Naive B cell (primary cell): ENCODE data around the gene KRTAP5-1. TPM values are rescaled to one million over a fixed set of nuclear protein-coding genes. Genes with fewer than 3 reads are reported as not detected.

ENCODE experiments used
- ATAC-seq, 2 donors: fragments of 150-1000 bp; cut with Tn5 transposase; 2 replicates each; pipeline ENCODE4 v1.10.0; 2021; ENCODE audit warnings: low read depth in 2 of 2, mild to moderate bottlenecking in 2 of 2, moderate library complexity in 2 of 2
- DNase-seq: peaks from one replicate; pipeline ENCODE4 v3.0.0; 2022
- H3K27ac Mint-ChIP-seq, 6 donors: one replicate each; pipeline ENCODE4 v1.8.0; 2020 to 2022; ENCODE audit warnings: mild to moderate bottlenecking in 6 of 6, mixed read lengths in 6 of 6, moderate library complexity in 5 of 6, inconsistent platforms in 2 of 6
- H3K27me3 Mint-ChIP-seq, 3 donors: one replicate each; pipeline ENCODE4 v1.8.0; 2021 to 2022; ENCODE audit warnings: mixed read lengths in 3 of 3, mild to moderate bottlenecking in 1 of 3
- H3K36me3 Mint-ChIP-seq, 2 donors: one replicate each; pipeline ENCODE4 v1.8.0; 2020 to 2022; ENCODE audit warnings: mixed read lengths in 2 of 2, inconsistent platforms in 1 of 2, mild to moderate bottlenecking in 1 of 2
- H3K4me1 Mint-ChIP-seq, 3 donors: one replicate each; pipeline ENCODE4 v1.8.0; 2020 to 2022; ENCODE audit warnings: mixed read lengths in 3 of 3, inconsistent platforms in 1 of 3, mild to moderate bottlenecking in 1 of 3, moderate library complexity in 1 of 3
- H3K4me3 Mint-ChIP-seq, 8 donors: one replicate each; pipeline ENCODE4 v1.8.0; 2020 to 2022; ENCODE audit warnings: mild to moderate bottlenecking in 8 of 8, mixed read lengths in 8 of 8, moderate library complexity in 8 of 8, inconsistent platforms in 2 of 8
- H3K9me3 Mint-ChIP-seq, 7 donors: one replicate each; pipeline ENCODE4 v1.8.0; 2020 to 2022; ENCODE audit warnings: mixed read lengths in 7 of 7, mild to moderate bottlenecking in 5 of 7, inconsistent platforms in 2 of 7, moderate library complexity in 1 of 7
- polyA plus RNA-seq, 6 donors: library from polyadenylated mRNA; unstranded; fragments of 300-500 nt; fragmentation: Illumina TruSeq; gene quantifications; one replicate each; pipeline ENCODE4 v1.2.3, GENCODE V29; 2021; ENCODE audit warnings: low read depth in 6 of 6

KRTAP5-1 gene
- polyA plus RNA-seq, 6 donors from 2014 or later: not detected

DNA sequence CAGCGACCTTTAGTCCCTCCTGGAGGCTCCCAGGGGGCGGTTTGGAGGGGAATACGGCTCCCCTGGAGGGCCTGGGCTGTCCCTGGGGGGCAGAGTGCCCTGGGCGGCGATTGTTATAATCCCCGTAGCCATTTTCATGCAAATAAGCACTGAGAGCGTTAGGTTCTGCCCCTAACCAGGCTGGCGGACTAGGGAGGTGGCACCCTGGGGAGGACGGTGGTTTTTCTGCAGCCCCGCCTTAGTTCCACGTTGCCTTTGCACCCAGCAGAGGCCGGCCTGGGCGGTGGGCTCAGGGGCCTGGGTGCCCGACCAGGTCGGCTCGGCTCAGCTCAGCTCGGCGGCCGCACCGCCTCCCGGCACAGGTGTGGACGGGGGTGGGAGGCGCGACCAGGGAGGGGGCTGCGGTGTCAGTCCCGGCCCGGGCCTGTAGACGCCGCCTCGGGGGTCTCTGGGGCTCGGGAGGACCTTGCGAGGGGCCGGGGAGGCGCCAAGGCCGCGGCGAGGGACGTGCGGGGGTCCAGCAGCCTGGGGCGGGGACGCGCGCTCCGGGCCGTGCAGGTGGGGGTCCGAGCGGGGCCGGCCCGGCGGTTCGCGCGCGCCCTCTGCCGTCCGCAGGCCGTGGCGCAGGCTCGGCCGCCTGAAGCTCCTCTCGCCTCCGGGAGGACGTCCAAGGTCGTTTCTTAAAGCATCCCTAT, 10.7 kb downstream of the KRTAP5-1 start:
- H3K9me3 Mint-ChIP-seq: peaks cover 5 to 15% (median 11%) of the 10 kb centered on the region in 7 donors
- H3K4me1 Mint-ChIP-seq: peaks cover 6 to 13% (median 13%) of the 10 kb centered on the region in 3 donors
- H3K4me3 Mint-ChIP-seq: peak overlapping the region; percentile 47 to 83 (median 77)
- peak overlapping the region in 5 of 6 donors; percentile 49 to 90 (median 63) for H3K27ac Mint-ChIP-seq
- peaks cover 0 to 14% of the 10 kb centered on the region in 2 donors for H3K36me3 Mint-ChIP-seq
- ATAC-seq (peak; percentile 64 to 69), DNase-seq (peak; percentile 74)
- peaks cover 13 to 54% (median 30%) of the 10 kb centered on the region in 3 donors for H3K27me3 Mint-ChIP-seq

DNA sequence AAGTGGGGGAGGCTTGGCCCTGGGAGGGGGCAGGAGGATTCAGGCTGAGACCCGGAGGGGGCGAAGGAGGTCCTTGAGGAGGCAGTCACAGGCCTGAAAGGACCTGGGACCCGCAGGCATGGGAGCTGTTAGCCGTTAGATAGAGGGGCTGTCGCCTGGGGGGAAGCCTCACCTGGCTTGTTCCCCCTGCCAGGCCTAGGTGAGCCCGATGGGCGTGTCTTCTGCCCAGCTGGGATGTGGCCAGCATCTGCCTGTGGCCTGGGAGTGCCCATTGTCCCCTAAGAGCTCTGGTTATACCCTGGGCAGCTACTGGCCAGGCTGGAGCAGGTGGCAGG, 11.2 kb downstream of the KRTAP5-1 start:
- peaks cover 5 to 12% (median 8%) of the 10 kb centered on the region in 7 donors for H3K9me3 Mint-ChIP-seq
- DNase-seq (no peak), ATAC-seq (peak in 1 of 2 donors; percentile 0)
- H3K4me3 Mint-ChIP-seq: peak overlapping the region; percentile 69 to 85 (median 78)
- H3K27me3 Mint-ChIP-seq: peaks cover 14 to 54% (median 33%) of the 10 kb centered on the region in 3 donors
- H3K27ac Mint-ChIP-seq: peak overlapping the region; percentile 49 to 90 (median 60)
- peaks cover 6 to 13% (median 13%) of the 10 kb centered on the region in 3 donors for H3K4me1 Mint-ChIP-seq
- peaks cover 0 to 10% of the 10 kb centered on the region in 2 donors for H3K36me3 Mint-ChIP-seq

DNA sequence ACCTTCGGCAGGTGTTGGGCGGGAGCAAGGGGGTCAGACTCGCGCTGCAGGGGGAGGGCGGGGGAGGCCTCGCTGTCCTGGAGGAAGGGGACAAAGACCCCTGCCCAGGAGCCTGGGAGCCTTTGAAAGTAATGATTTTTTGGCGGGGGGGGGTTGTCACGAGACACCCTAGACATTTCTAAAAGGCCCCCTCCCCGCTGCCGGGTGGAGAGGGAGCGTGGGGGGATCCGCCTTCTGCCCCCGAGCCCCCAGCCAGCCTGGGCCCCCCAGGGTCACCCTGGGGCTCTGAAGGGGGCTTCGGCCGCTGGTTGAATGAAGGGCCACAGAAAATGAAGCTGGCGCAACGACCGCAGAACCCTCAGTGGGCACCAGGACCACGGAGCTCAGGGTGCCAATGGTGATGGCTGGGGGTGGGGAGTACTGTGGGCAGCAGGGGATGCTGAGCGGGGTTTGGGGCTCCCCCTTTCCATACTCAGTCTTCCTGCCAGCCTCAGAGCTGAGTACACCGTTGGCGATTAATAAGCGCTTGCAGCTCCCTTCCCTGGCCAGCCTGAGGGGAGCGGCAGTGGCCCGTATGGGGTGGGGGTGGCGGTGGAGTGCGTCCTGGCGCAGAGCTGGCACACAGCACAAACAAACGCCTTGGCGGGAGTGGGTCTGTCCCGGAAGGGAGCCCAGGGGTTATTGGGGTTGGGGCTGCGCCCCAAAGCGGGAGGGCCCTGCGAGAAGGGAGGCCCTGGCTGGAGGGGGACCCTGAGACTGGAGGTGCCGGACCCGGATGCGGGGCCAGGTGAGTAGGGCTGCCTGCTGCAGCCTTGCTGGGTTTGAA, 11.8 kb downstream of the KRTAP5-1 start:
- no peak for ATAC-seq
- H3K27ac Mint-ChIP-seq: peak overlapping the region; percentile 49 to 90 (median 80)
- DNase-seq: no peak
- peaks cover 2 to 7% (median 3%) of the 10 kb centered on the region in 7 donors for H3K9me3 Mint-ChIP-seq
- H3K4me1 Mint-ChIP-seq: peaks cover 6 to 13% (median 13%) of the 10 kb centered on the region in 3 donors
- peaks cover 11 to 54% (median 33%) of the 10 kb centered on the region in 3 donors for H3K27me3 Mint-ChIP-seq
- peak overlapping the region; percentile 69 to 85 (median 78) for H3K4me3 Mint-ChIP-seq
- H3K36me3 Mint-ChIP-seq: peaks cover 0 to 4% of the 10 kb centered on the region in 2 donors

DNA sequence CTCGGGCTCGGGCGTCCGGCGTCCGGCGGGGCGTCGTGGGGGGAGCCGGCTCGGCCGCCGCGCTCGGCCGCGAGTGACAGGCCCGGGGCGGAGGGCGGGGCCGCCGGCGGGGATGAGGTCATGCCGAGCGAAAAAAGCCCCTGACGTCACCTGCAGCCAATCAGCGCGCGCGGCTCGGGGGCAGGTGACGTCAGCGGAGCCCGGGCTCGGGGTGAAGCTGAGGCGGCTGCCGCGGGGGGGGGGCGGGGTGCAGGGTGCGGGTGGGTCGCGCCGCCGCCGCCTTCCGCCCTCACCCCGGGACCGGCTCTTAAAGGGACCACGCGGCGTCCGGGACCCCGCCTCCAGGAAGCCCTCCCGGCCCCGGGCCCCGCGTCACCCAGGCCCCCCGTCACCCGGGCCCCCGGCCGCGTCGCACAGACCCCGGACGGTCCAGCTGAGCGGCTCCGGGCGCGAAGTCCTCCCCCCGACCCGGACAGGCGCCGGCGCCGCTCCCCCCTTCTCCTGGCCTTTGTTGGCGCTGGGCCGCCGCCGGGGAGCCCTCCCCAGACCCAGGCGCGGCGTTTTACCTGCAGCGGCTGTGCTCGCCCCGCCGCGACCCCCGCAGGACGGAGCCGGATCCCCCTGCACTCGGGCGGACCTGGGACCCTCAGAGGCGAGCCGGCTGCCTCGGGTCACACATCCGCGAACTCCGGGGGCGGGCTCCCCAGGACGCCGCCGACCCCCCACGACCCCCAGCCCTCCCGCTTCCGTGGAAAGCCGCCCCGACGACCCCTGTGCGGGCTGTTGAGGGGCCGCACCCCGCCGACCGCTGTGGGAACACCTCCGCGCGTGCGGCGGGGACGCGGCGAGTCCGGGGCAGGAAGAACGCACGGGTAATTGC, 12.6 kb downstream of the KRTAP5-1 start, which contains the start of gene DUSP8:
DUSP8 (minus strand) TSS at position 75 of the 880 bp plus-strand sequence. CDS start 6,445 bp downstream, outside the sequence.
- H3K27ac Mint-ChIP-seq: peak within 1 kb of the TSS in 4 of 6 donors; percentile 65 to 91 (median 84)
- peaks cover 11 to 58% (median 31%) of the 10 kb centered on the region in 3 donors for H3K27me3 Mint-ChIP-seq

DNA sequence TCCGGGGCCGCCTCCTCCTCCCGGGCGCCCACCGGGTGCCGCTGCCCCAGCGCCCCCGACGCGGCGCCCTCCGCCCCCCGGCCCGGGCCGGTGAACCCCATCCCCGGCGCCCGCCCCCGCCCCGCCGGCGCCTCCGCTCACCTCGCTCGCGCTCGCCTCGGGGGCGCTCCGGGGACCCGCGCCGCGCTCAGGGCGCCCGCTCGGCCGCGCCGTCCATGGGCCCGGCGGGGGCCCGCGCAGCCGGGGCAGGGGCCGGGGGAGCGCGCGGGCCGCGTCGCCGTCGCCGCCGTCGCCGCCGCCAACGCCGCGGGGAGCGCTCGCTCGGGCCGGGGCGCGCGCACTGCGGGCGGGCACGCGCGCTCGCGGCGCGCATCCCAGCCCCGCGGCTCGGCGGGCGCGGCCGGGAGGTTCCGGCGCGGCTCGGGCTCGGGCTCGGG, 13.3 kb downstream of the KRTAP5-1 start:
- Mint-ChIP-seq H3K4me1 (peaks cover 6 to 13% (median 13%) of the 10 kb centered on the region in 3 donors), H3K36me3 (no peaks in the 10 kb centered on the region), H3K4me3 (peak overlapping the region in 1 of 8 donors; percentile 77), H3K9me3 (no peaks in the 10 kb centered on the region), H3K27me3 (peaks cover 11 to 62% (median 34%) of the 10 kb centered on the region in 3 donors), H3K27ac (peak overlapping the region in 1 of 6 donors; percentile 90)
- DNase-seq (peak; percentile 51), ATAC-seq (peak in 1 of 2 donors; percentile 4)

More for the DNA sequence above, 12.6 kb downstream of the KRTAP5-1 start, which contains the start of gene DUSP8:
- peak; percentile 59 to 72 for ATAC-seq
- peaks cover 6 to 13% (median 13%) of the 10 kb centered on the region in 3 donors for H3K4me1 Mint-ChIP-seq
- H3K4me3 Mint-ChIP-seq: peak within 1 kb of the TSS in 6 of 8 donors; percentile 46 to 85 (median 70)
- peaks cover 0 to under 1% (median 0%) of the 10 kb centered on the region in 7 donors for H3K9me3 Mint-ChIP-seq
- DNase-seq: peak; percentile 93
- no peaks in the 10 kb centered on the region for H3K36me3 Mint-ChIP-seq

DNA sequence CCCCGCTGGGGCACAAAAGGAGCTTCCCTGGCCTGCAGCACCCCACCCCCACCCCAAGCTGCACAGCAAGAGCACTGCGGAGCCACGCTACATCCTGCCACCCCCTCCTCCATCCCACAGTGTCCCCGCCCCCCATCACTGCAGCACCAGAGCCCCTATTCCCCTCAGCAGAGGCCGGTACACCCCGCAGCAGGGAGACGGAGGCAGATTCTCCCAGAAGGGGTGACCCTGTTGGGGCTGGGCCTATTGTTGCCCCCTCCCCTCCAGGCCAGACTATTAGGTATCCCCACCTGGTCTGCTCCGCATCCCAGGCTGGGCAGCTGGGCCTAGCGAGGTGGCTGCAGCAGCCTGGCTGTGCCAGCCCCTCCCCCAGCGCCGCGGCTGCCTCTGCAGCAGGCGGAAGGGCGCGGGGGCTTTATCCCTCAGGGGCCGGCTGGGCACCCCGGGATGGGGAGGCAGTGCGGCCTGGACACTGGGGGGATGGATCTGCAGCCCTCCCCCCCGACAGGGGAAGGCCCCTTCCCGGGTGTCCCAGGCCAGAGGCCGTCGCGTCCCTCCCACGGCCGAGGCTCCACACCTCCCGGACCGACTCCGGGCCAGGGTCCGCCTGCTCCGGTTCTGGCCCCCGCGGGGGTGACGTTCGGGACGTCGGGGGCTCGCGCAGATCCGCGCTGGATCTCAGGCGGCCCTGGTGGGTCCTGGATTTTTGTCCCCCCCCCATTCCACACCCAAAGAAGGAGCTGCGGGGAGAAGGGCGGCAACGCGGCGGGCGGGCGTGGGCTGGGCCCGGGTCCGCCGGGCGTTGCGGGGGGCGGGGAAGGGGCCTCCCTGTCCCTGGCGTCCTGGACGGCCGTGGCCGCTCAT, 14.0 kb downstream of the KRTAP5-1 start:
- Mint-ChIP-seq H3K4me1 (peaks cover 6 to 13% (median 13%) of the 10 kb centered on the region in 3 donors), H3K36me3 (no peaks in the 10 kb centered on the region), H3K27me3 (peaks cover 11 to 63% (median 34%) of the 10 kb centered on the region in 3 donors), H3K9me3 (no peaks in the 10 kb centered on the region), H3K27ac (peak overlapping the region in 3 of 6 donors; percentile 73 to 91 (median 76)), H3K4me3 (peak overlapping the region; percentile 44 to 76 (median 60))
- ATAC-seq (no peak), DNase-seq (no peak)

DNA sequence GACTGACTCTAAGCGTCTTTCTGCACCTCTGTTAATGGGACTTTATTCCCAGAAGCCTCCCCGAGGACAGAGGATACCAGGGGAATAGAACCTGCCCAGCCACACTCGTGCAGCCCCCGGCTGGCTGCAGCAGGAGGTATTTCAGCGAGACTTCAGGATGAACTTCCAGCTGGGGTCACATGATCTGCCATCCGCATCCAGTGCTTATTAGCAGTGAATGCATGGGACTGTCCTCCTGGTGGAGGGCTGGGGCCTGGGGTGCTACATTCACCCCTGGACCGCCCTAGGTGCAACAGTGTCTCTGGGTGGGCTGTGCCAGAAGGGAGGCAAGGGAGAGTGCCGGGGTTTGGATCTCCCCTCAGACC, 14.6 kb downstream of the KRTAP5-1 start:
- Mint-ChIP-seq H3K36me3 (no peaks in the 10 kb centered on the region), H3K4me3 (peak overlapping the region; percentile 44 to 77 (median 60)), H3K4me1 (peaks cover 6 to 13% (median 13%) of the 10 kb centered on the region in 3 donors), H3K27ac (peak overlapping the region in 4 of 6 donors; percentile 50 to 91 (median 74)), H3K9me3 (no peaks in the 10 kb centered on the region), H3K27me3 (peaks cover 11 to 61% (median 37%) of the 10 kb centered on the region in 3 donors)
- ATAC-seq: no peak
- DNase-seq: no peak

DNA sequence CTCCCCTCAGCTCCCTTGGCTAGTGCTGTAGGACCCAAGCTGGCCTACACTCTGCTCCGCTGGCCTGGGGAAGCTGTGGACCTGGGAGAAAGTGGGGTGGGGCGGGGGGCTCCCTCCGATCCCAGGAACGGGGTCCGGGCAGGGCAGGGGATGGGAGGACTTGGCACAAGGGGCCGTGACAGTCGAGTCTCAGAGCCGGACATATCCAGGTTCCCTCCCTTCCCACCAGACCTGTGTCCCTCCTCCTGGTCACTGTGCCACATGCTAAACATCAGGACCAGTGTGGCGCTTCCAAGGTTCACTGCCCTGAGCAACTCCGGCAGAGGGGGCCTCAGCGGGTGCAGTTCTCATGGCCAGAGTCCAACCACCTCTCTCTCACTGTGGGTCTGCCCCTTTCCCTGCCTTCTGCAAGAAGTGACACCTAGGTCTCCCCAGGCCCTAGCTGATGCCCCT, 15.1 kb downstream of the KRTAP5-1 start:
- Mint-ChIP-seq H3K27ac (peak overlapping the region in 4 of 6 donors; percentile 50 to 91 (median 74)), H3K27me3 (peaks cover 10 to 60% (median 37%) of the 10 kb centered on the region in 3 donors), H3K36me3 (no peaks in the 10 kb centered on the region), H3K9me3 (no peaks in the 10 kb centered on the region), H3K4me1 (peaks cover 6 to 13% (median 13%) of the 10 kb centered on the region in 3 donors), H3K4me3 (peak overlapping the region in 3 of 8 donors; percentile 69 to 76 (median 73))
- DNase-seq: no peak
- no peak for ATAC-seq

DNA sequence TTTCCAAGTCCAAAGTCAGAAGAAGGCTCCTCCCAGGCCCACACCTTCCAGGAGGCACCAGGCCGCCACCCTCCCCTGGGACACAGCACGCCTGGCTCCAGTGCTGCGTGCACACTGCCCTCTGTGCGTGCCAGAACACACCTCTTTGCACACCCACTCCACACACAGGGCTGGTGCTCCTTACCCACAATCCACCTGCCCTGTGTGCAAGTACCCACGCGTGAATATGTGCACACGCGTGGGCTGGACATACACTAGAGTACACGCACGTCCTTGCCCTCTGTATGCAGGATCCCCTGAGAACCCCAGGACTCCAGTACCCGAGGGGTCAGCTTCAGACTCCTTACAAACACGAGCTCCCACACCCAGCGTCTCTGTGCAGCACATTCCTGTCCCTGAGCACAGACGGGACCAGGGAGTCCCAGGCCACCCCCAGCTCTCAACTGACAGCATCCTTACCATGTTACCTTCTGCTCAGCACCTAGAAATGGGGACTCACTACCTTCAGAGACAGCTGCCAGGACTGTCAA, 15.8 kb downstream of the KRTAP5-1 start:
- Mint-ChIP-seq H3K4me3 (peak overlapping the region in 4 of 8 donors; percentile 62 to 72 (median 68)), H3K4me1 (peaks cover 6 to 13% (median 13%) of the 10 kb centered on the region in 3 donors), H3K27ac (peak overlapping the region in 3 of 6 donors; percentile 5 to 73 (median 38)), H3K36me3 (no peaks in the 10 kb centered on the region), H3K27me3 (peaks cover 7 to 62% (median 37%) of the 10 kb centered on the region in 3 donors), H3K9me3 (no peaks in the 10 kb centered on the region)
- DNase-seq (no peak), ATAC-seq (no peak)

DNA sequence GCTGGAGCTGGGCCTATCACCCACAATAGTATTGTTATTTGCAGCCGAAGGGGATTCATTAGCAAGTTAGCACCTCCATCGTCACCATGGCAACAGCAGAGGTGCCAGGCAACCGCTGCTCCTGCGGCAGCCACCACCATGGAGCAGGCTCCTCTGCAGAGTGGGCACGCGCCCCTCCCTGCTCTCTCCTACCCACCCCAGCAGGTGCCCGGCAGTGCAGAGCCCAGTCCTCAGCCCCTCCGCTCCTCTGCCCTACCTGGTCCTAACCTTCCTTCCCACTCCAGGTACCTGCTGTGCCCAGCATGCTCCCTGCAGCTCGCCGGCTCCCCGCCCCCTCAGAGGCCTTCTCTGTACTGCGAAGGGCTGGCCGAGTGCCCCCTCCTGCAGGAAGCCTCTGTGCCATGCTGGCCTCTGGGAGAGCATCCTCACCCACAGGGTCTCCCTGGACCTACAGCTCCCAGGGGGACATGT, 16.6 kb downstream of the KRTAP5-1 start:
- H3K27me3 Mint-ChIP-seq: peaks cover 7 to 63% (median 37%) of the 10 kb centered on the region in 3 donors
- no peak for DNase-seq
- peak overlapping the region in 2 of 6 donors; percentile 51 to 81 for H3K27ac Mint-ChIP-seq
- H3K36me3 Mint-ChIP-seq: no peaks in the 10 kb centered on the region
- H3K4me3 Mint-ChIP-seq: peak overlapping the region in 1 of 8 donors; percentile 69
- no peaks in the 10 kb centered on the region for H3K9me3 Mint-ChIP-seq
- ATAC-seq: peak in 1 of 2 donors; percentile 2
- peaks cover 3 to 6% (median 5%) of the 10 kb centered on the region in 3 donors for H3K4me1 Mint-ChIP-seq

DNA sequence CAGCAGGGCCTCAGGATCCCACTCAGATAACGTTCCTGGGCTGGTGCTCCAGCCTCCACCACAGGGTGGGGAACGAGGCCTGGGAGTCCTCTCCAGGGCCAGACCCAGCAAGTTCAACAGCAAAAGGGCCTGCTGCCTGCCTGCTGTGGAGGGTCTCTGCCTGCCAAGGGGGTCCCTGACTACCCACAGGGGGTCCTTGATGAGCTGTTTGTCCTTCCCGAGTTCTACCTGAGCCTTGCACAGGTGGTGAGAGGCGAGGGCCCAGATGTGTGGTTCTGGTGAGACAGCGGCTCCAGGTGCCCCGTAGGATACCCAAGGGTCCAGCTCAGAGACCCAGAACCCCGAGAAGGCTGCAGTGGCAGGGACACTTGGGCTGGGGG, 17.4 kb downstream of the KRTAP5-1 start:
- ATAC-seq: no peak
- DNase-seq: no peak
- Mint-ChIP-seq H3K27ac (peak overlapping the region in 2 of 6 donors; percentile 21 to 64), H3K27me3 (peaks cover 7 to 68% (median 37%) of the 10 kb centered on the region in 3 donors), H3K9me3 (no peaks in the 10 kb centered on the region), H3K4me3 (peak overlapping the region in 2 of 8 donors; percentile 33 to 35), H3K4me1 (peaks cover 0 to 3% (median 0%) of the 10 kb centered on the region in 3 donors), H3K36me3 (no peaks in the 10 kb centered on the region)
